ENCODE results near the gene NEB.

DNA sequence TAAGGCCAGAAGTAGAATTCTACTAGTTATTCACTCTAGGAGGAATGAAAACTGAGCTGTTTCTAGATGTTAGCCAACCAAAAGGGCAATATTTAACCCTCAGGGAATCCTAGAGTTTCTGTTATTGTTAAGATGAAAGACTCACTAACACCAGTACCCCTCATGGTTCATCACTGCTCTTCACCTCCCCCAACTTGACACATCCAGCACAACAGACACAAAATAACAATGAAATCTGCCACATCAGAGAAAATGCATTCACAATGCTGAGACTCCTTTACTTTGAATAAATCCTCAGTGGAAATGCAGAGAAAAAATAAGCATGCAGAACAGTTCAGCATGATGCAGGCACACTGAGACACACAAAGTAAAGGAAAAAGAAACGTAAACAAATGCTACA, 213.3 kb downstream of the NEB start:
- TF ChIP-seq, protein P1, sequence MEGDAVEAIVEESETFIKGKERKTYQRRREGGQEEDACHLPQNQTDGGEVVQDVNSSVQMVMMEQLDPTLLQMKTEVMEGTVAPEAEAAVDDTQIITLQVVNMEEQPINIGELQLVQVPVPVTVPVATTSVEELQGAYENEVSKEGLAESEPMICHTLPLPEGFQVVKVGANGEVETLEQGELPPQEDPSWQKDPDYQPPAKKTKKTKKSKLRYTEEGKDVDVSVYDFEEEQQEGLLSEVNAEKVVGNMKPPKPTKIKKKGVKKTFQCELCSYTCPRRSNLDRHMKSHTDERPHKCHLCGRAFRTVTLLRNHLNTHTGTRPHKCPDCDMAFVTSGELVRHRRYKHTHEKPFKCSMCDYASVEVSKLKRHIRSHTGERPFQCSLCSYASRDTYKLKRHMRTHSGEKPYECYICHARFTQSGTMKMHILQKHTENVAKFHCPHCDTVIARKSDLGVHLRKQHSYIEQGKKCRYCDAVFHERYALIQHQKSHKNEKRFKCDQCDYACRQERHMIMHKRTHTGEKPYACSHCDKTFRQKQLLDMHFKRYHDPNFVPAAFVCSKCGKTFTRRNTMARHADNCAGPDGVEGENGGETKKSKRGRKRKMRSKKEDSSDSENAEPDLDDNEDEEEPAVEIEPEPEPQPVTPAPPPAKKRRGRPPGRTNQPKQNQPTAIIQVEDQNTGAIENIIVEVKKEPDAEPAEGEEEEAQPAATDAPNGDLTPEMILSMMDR (IDR thresholded peaks at IDR 0.05): no peak
- TF ChIP-seq POLR2A (IDR thresholded peaks at IDR 0.05): no peak
